Liver (tissue), 9 donors: Measurements from ENCODE around the gene OR2AE1. TPM values are rescaled to one million over a fixed set of nuclear protein-coding genes. Genes with fewer than 3 reads are reported as not detected.

Experiments
- DNase-seq: peaks from one replicate; pipeline ENCODE4 v3.0.0-alpha.2; 2017; ENCODE audit warnings: low spot score
- H3K27ac ChIP-seq, 2 donors: one replicate each; pipeline ENCODE4 v1.7.0; 2013; ENCODE audit warnings: inconsistent platforms in 2 of 2, low read length in 2 of 2, control low read depth in 1 of 2, low read depth in 1 of 2, mild to moderate bottlenecking in 1 of 2
- H3K27me3 ChIP-seq, 4 donors: one replicate each; pipeline versions ENCODE4 v1.6.1 to v1.7.0; 2013; ENCODE audit warnings: low read length in 3 of 4, inconsistent platforms in 1 of 4, mild to moderate bottlenecking in 1 of 4, moderate library complexity in 1 of 4; ENCODE audit not compliant: control insufficient read depth in 4 of 4, insufficient read depth in 4 of 4
- H3K36me3 ChIP-seq, 4 donors: one replicate each; pipeline versions ENCODE4 v1.6.1 to v1.7.0; 2013; ENCODE audit warnings: low read length in 3 of 4, mild to moderate bottlenecking in 3 of 4, low read depth in 1 of 4, moderate library complexity in 1 of 4; ENCODE audit not compliant: control insufficient read depth in 4 of 4, insufficient read depth in 3 of 4
- H3K4me1 ChIP-seq, 4 donors: one replicate each; pipeline versions ENCODE4 v1.6.1 to v1.7.0; 2013; ENCODE audit warnings: low read length in 3 of 4, mild to moderate bottlenecking in 3 of 4, moderate library complexity in 1 of 4; ENCODE audit not compliant: control insufficient read depth in 4 of 4, insufficient read depth in 4 of 4
- H3K4me3 ChIP-seq, 3 donors: one replicate each; pipeline versions ENCODE4 v1.6.1 to v1.7.0; 2013; ENCODE audit warnings: low read length in 3 of 3, control low read depth in 1 of 3, low read depth in 1 of 3, mild to moderate bottlenecking in 1 of 3
- H3K9ac ChIP-seq, 2 donors: one replicate each; pipeline ENCODE4 v1.7.0; 2013; ENCODE audit warnings: low read length in 2 of 2, mild to moderate bottlenecking in 2 of 2, moderate library complexity in 2 of 2, control low read depth in 1 of 2, low read depth in 1 of 2
- H3K9me3 ChIP-seq, 4 donors: one replicate each; pipeline versions ENCODE4 v1.6.1 to v1.7.0; 2013; ENCODE audit warnings: low read length in 3 of 4; ENCODE audit not compliant: control insufficient read depth in 4 of 4
- EGR1 ChIP-seq, 2 donors: IDR thresholded peaks; 2 replicates each; pipeline ENCODE4 v1.6.1; 2016 to 2018; ENCODE audit warnings: antibody characterized with exemption in 2 of 2, low read depth in 2 of 2
- FOXA1 ChIP-seq: IDR thresholded peaks from 2 replicates; pipeline ENCODE4 v1.6.1; 2016; ENCODE audit warnings: antibody characterized with exemption
- FOXA2 ChIP-seq: IDR thresholded peaks from 2 replicates; pipeline ENCODE4 v1.6.1; 2016; ENCODE audit warnings: antibody characterized with exemption
- GABPA ChIP-seq, 2 donors: IDR thresholded peaks in 1 of 2; conservative IDR thresholded peaks in 1 of 2; 2 replicates each; pipeline ENCODE4 v1.6.1; 2016; ENCODE audit warnings: antibody characterized with exemption in 2 of 2, mild to moderate bottlenecking in 1 of 2, moderate library complexity in 1 of 2
- HNF4A ChIP-seq, 2 donors: conservative IDR thresholded peaks; 2 replicates each; pipeline ENCODE4 v1.6.1; 2016; ENCODE audit warnings: antibody characterized with exemption in 2 of 2, mild to moderate bottlenecking in 2 of 2
- HNF4G ChIP-seq: IDR thresholded peaks from 2 replicates; pipeline ENCODE4 v1.6.1; 2016; ENCODE audit warnings: antibody characterized with exemption
- JUND ChIP-seq, 2 donors: IDR thresholded peaks; 2 replicates each; pipeline ENCODE4 v1.6.1; 2016; ENCODE audit warnings: antibody characterized with exemption in 2 of 2
- NR2F2 ChIP-seq: IDR thresholded peaks from 2 replicates; pipeline ENCODE4 v1.6.1; 2016; ENCODE audit warnings: antibody characterized with exemption
- RAD21 ChIP-seq, 2 donors: IDR thresholded peaks; 2 replicates each; pipeline ENCODE4 v1.6.1; 2016; ENCODE audit warnings: antibody characterized with exemption in 2 of 2, mild to moderate bottlenecking in 2 of 2
- RXRA ChIP-seq, 2 donors: IDR thresholded peaks; 2 replicates each; pipeline ENCODE4 v1.6.1; 2017 to 2018; ENCODE audit warnings: antibody characterized with exemption in 2 of 2, mild to moderate bottlenecking in 1 of 2
- SP1 ChIP-seq: IDR thresholded peaks from 2 replicates; pipeline ENCODE4 v1.6.1; 2018; ENCODE audit warnings: antibody characterized with exemption, mild to moderate bottlenecking
- TAF1 ChIP-seq: conservative IDR thresholded peaks from 2 replicates; pipeline ENCODE4 v1.6.1; 2016; ENCODE audit warnings: antibody characterized with exemption, mild to moderate bottlenecking
- YY1 ChIP-seq: IDR thresholded peaks from 2 replicates; pipeline ENCODE4 v1.6.1; 2016; ENCODE audit warnings: antibody characterized with exemption, mild to moderate bottlenecking
- WGBS: extraction: QIAGEN DNeasy Blood & Tissue Kit; methylation state at CpG from one replicate; pipeline ENCODE4 v1.1.7; 2013; 5-methylcytosine and 5-hydroxymethylcytosine counted together
- polyA plus RNA-seq, 2 donors: library from polyadenylated mRNA; stranded (reverse) in 1 of 2; unstranded in 1 of 2; fragments of 200-250 nt in 1 of 2; fragments of >200 nt in 1 of 2; fragmentation: Nextera tagmentation in 1 of 2; extraction: Ambion mirVana in 1 of 2; gene quantifications; one replicate each; pipeline versions ENCODE4 v1.2.1 to v1.2.3, GENCODE V29; 2013 to 2015
- total RNA-seq, 2 donors: library from RNA; depleted of rRNA; stranded (reverse); fragments of >200 nt; gene quantifications; one replicate each; pipeline ENCODE4 v1.2.3, GENCODE V29; 2014
- TF ChIP-seq, protein P1 (sequence below): IDR thresholded peaks from 2 replicates; pipeline ENCODE4 v1.6.1; 2016; ENCODE audit warnings: antibody characterized with exemption
- TF ChIP-seq, protein P2 (sequence below): IDR thresholded peaks from 2 replicates; pipeline ENCODE4 v1.6.1; 2016; ENCODE audit warnings: antibody characterized with exemption
- TF ChIP-seq, protein P3 (sequence below): fragments of 150-350 bp; IDR thresholded peaks from 2 replicates; pipeline ENCODE4 v1.5.1; 2017; ENCODE audit warnings: improper control_type of control experiment, low read depth, low read length; ENCODE audit not compliant: missing input control
- TF ChIP-seq, protein P4 (sequence below): IDR thresholded peaks from 2 replicates; pipeline ENCODE4 v1.6.1; 2016; ENCODE audit warnings: antibody characterized with exemption
- donor health status: healthy.
- donor health status: healthy.
- donor health status: healthy.
- donor health status: healthy.
- donor health status: healthy.

Gene OR2AE1
- total and polyA plus RNA-seq, 4 donors: 0.25 TPM; not detected in 3

DNA sequence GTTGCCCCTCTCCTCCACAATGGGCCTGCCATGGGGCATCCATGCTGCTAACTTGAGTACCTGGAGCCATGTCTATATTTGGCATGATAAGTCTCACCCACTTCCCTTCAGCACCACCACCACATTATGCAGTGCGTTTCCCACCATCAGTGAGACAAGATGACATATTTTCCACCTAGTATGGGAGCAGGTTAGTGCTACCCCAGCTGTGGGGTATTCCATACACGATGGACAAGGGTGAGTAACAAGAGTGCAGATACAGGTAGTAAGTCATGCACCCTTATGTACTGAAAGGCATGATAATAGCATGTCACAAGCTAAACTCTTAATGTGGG is 21.2 kb upstream of the OR2AE1 start:
- 91% methylated on average over 2 of the region's 2 CpGs for WGBS
- H3K27me3 ChIP-seq: no peaks in the 10 kb centered on the region
- peaks cover 5 to 40% (median 22%) of the 10 kb centered on the region in 4 donors for H3K36me3 ChIP-seq
- H3K9ac ChIP-seq: no peak overlapping the region
- TF ChIP-seq FOXA2: no peak
- TF ChIP-seq TAF1: no peak
- no peak for TF ChIP-seq HNF4G
- TF ChIP-seq, protein P1, sequence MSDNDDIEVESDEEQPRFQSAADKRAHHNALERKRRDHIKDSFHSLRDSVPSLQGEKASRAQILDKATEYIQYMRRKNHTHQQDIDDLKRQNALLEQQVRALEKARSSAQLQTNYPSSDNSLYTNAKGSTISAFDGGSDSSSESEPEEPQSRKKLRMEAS: no peak
- no peak for DNase-seq
- H3K27ac ChIP-seq: no peak overlapping the region
- H3K9me3 ChIP-seq: no peaks in the 10 kb centered on the region
- H3K4me3 ChIP-seq: no peak overlapping the region
- H3K4me1 ChIP-seq: no peaks in the 10 kb centered on the region

DNA sequence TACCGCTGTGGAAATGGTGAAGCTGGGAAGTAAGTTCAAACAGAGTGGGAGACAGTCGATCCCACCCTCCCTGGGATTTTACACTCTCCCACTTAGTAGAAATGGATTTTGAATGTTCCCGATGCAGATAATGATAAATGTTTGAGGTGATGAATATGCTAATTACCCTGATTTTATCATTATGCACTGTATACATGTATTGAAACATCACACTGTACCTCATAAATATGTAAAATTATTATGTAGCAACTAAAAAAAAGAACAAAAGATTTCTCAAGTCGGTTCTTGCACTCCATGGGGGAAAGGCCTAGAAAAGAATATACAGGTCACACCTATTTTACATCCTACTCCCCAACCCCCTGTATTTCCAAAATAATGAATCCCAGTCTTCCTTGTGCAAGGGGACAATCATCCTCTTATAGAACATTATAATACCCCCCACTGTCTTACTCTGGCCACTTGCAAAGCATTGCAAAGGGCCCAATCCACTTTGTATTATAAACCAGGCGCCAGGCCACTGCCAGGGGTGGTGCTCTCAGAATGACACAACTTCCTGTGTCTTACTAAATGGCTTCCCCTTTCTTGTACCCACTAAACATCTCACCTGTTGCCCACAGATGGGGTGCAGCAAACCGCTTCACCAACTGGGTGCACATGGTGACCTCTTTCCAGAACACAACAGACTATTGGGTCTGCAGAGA is 20.6 kb upstream of the OR2AE1 start:
- no peak overlapping the region for H3K27ac ChIP-seq
- 92% methylated on average over 6 of the region's 6 CpGs for WGBS
- no peak for TF ChIP-seq NR2F2
- TF ChIP-seq, protein P2, sequence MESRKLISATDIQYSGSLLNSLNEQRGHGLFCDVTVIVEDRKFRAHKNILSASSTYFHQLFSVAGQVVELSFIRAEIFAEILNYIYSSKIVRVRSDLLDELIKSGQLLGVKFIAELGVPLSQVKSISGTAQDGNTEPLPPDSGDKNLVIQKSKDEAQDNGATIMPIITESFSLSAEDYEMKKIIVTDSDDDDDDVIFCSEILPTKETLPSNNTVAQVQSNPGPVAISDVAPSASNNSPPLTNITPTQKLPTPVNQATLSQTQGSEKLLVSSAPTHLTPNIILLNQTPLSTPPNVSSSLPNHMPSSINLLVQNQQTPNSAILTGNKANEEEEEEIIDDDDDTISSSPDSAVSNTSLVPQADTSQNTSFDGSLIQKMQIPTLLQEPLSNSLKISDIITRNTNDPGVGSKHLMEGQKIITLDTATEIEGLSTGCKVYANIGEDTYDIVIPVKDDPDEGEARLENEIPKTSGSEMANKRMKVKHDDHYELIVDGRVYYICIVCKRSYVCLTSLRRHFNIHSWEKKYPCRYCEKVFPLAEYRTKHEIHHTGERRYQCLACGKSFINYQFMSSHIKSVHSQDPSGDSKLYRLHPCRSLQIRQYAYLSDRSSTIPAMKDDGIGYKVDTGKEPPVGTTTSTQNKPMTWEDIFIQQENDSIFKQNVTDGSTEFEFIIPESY: no peak
- no peak for TF ChIP-seq TAF1
- no peak for TF ChIP-seq HNF4A (conservative IDR thresholded peaks at IDR 0.05)
- TF ChIP-seq HNF4G: no peak
- TF ChIP-seq, protein P3, sequence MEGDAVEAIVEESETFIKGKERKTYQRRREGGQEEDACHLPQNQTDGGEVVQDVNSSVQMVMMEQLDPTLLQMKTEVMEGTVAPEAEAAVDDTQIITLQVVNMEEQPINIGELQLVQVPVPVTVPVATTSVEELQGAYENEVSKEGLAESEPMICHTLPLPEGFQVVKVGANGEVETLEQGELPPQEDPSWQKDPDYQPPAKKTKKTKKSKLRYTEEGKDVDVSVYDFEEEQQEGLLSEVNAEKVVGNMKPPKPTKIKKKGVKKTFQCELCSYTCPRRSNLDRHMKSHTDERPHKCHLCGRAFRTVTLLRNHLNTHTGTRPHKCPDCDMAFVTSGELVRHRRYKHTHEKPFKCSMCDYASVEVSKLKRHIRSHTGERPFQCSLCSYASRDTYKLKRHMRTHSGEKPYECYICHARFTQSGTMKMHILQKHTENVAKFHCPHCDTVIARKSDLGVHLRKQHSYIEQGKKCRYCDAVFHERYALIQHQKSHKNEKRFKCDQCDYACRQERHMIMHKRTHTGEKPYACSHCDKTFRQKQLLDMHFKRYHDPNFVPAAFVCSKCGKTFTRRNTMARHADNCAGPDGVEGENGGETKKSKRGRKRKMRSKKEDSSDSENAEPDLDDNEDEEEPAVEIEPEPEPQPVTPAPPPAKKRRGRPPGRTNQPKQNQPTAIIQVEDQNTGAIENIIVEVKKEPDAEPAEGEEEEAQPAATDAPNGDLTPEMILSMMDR: no peak
- TF ChIP-seq, protein P1: no peak
- no peak for TF ChIP-seq RXRA (IDR thresholded peaks at IDR 0.05)
- TF ChIP-seq FOXA1: no peak
- TF ChIP-seq, protein P4, sequence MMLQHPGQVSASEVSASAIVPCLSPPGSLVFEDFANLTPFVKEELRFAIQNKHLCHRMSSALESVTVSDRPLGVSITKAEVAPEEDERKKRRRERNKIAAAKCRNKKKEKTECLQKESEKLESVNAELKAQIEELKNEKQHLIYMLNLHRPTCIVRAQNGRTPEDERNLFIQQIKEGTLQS: no peak
- no peak for TF ChIP-seq EGR1 (IDR thresholded peaks at IDR 0.05; ENCODE audit: low read depth in 2 of 2)
- no peak for TF ChIP-seq FOXA2
- H3K36me3 ChIP-seq: peaks cover 5 to 36% (median 18%) of the 10 kb centered on the region in 4 donors
- no peak for DNase-seq
- no peaks in the 10 kb centered on the region for H3K9me3 ChIP-seq
- no peaks in the 10 kb centered on the region for H3K4me1 ChIP-seq
- H3K27me3 ChIP-seq: no peaks in the 10 kb centered on the region
- no peak overlapping the region for H3K9ac ChIP-seq
- no peak overlapping the region for H3K4me3 ChIP-seq

DNA sequence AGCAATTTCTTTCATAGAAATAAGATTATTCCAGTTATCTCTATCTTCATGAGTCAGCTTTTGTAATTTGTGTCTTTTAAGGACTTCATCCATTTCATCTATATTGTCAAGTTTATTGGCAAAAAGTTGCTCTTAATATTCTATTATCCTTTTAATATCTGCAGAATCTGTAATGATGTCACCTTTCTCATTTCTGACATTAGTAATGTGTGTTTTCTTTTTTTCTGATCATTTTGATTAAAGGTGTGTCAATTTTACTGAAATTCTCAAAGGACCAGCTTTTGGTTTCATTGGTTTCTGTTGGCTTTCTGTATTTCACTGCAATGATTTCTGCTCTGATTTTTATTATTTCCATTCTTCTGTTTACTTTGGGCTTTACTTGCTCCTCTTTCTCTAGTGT is 17.9 kb upstream of the OR2AE1 start:
- H3K27me3 ChIP-seq: no peaks in the 10 kb centered on the region
- no peak overlapping the region for H3K27ac ChIP-seq
- TF ChIP-seq SP1 (no peak), EGR1 (IDR thresholded peaks at IDR 0.05; ENCODE audit: low read depth in 2 of 2) (no peak), RXRA (IDR thresholded peaks at IDR 0.05) (no peak), NR2F2 (no peak), JUND (IDR thresholded peaks at IDR 0.05) (no peak), HNF4G (no peak), FOXA2 (no peak), TAF1 (no peak), RAD21 (IDR thresholded peaks at IDR 0.05) (no peak), GABPA (IDR thresholded peaks at IDR 0.05 in 1 of 2, conservative IDR thresholded peaks at IDR 0.05 in 1 of 2) (no peak), YY1 (no peak), HNF4A (conservative IDR thresholded peaks at IDR 0.05) (no peak)
- TF ChIP-seq, protein P3: no peak
- TF ChIP-seq, protein P1: no peak

More for the DNA sequence above, 17.9 kb upstream of the OR2AE1 start:
- H3K4me3 ChIP-seq: no peak overlapping the region
- no peaks in the 10 kb centered on the region for H3K9me3 ChIP-seq
- H3K9ac ChIP-seq: no peak overlapping the region
- peaks cover 0 to 27% (median 6%) of the 10 kb centered on the region in 4 donors for H3K36me3 ChIP-seq
- no peak for DNase-seq
- no peaks in the 10 kb centered on the region for H3K4me1 ChIP-seq
